K562 (cell line): ENCODE data around the gene RASGRP4. TPM values are rescaled to one million over a fixed set of nuclear protein-coding genes. Genes with fewer than 3 reads are reported as not detected.

Experiments
- ARID2 ChIP-seq: fragments of 450-650 bp; IDR thresholded peaks from 2 replicates; pipeline ENCODE4 v1.6.1; 2017; ENCODE audit warnings: antibody characterized with exemption, mild to moderate bottlenecking
- BCL6 ChIP-seq: fragments of 250-450 bp; sonication (Bioruptor Pico); IDR thresholded peaks from 2 replicates; pipeline ENCODE4 v1.4.0; 2020
- BDP1 ChIP-seq: IDR thresholded peaks from 3 replicates; pipeline ENCODE4 v1.6.1; 2011; ENCODE audit not compliant: insufficient read length, insufficient read depth
- CREM ChIP-seq: IDR thresholded peaks from 2 replicates; pipeline ENCODE4 v1.6.1; 2014; ENCODE audit warnings: antibody characterized with exemption, low read depth
- HDAC1 ChIP-seq, 2 experiments: fragments of 450-650 bp; IDR thresholded peaks; 2 replicates each; pipeline ENCODE4 v1.6.1; 2016 to 2017; ENCODE audit warnings: inconsistent platforms in 1 of 2, mild to moderate bottlenecking in 1 of 2, moderate library complexity in 1 of 2
- KHSRP ChIP-seq: fragments of 450-650 bp; IDR thresholded peaks from 2 replicates; pipeline ENCODE4 v1.6.1; 2017
- MAFF ChIP-seq: IDR thresholded peaks from 2 replicates; pipeline ENCODE4 v1.6.1; 2012; ENCODE audit warnings: low read length, improper control_type of control experiment
- NELFE ChIP-seq: IDR thresholded peaks from 2 replicates; pipeline ENCODE4 v1.6.1; 2011; ENCODE audit warnings: mild to moderate bottlenecking; ENCODE audit not compliant: insufficient read depth, insufficient read length
- NFIC ChIP-seq: fragments of 450-650 bp; IDR thresholded peaks from 2 replicates; pipeline ENCODE4 v1.6.1; 2017; ENCODE audit warnings: mild to moderate bottlenecking, inconsistent platforms
- NR2C2 ChIP-seq, 2 experiments: fragments of 200-800 bp in 1 of 2; sonication (Bioruptor generic) in 1 of 2; sonication (generic) in 1 of 2; formaldehyde crosslinking in 1 of 2; IDR thresholded peaks; 2 replicates each; pipeline versions ENCODE4 v1.6.1 to v1.8.0; 2016 to 2022; ENCODE audit warnings: mild to moderate bottlenecking in 1 of 2, missing compliant biosample characterization in 1 of 2, missing genetic modification characterization in 1 of 2, missing genetic modification reagents in 1 of 2
- PML ChIP-seq: IDR thresholded peaks from 2 replicates; pipeline ENCODE4 v1.6.1; 2012; ENCODE audit warnings: low read length, inconsistent platforms
- POLR2G ChIP-seq: fragments of 200-400 bp; formaldehyde crosslinking; IDR thresholded peaks from 2 replicates; pipeline ENCODE4 v1.6.1; 2017; ENCODE audit warnings: low read depth, mild to moderate bottlenecking, antibody characterized with exemption, low read length, moderate library complexity
- RBM34 ChIP-seq: fragments of 200-400 bp; formaldehyde crosslinking; IDR thresholded peaks from 2 replicates; pipeline ENCODE4 v1.6.1; 2018; ENCODE audit warnings: low read length, borderline replicate concordance; ENCODE audit not compliant: insufficient read depth
- SIN3B ChIP-seq: fragments of 450-650 bp; IDR thresholded peaks from 2 replicates; pipeline ENCODE4 v1.6.1; 2017; ENCODE audit warnings: low read depth, mild to moderate bottlenecking, moderate library complexity
- SMARCB1 ChIP-seq: IDR thresholded peaks from 2 replicates; pipeline ENCODE4 v1.6.1; 2011; ENCODE audit warnings: improper control_type of control experiment, low read depth; ENCODE audit not compliant: insufficient read length
- STAT5B ChIP-seq: fragments of 250-450 bp; sonication (Bioruptor Pico); IDR thresholded peaks from 2 replicates; pipeline ENCODE4 v1.8.0; 2021; ENCODE audit warnings: mild to moderate bottlenecking, inconsistent platforms
- ZNF184 ChIP-seq: sonication (generic); formaldehyde crosslinking; IDR thresholded peaks from 2 replicates; pipeline ENCODE4 v1.5.0; 2020; ENCODE audit warnings: missing genetic modification reagents
- ZNF224 ChIP-seq: sonication (generic); formaldehyde crosslinking; IDR thresholded peaks from 2 replicates; pipeline ENCODE4 v1.8.0; 2022; ENCODE audit warnings: mild to moderate bottlenecking, missing genetic modification reagents
- polyA plus RNA-seq, 8 experiments: library from polyadenylated mRNA; depleted of rRNA in 4 of 8; stranded (reverse) in 5 of 8; unstranded in 3 of 8; fragments of >200 nt; fragmentation: Nextera tagmentation in 2 of 8; fragmentation: Illumina TruSeq in 1 of 8; extraction: Ambion mirVana in 2 of 8; extraction: Trizol in 1 of 8; gene quantifications; 2 replicates each; pipeline versions ENCODE4 v1.2.1 to v1.2.3, GENCODE V29; 2011 to 2014; ENCODE audit warnings: inconsistent platforms in 1 of 8, missing spikeins in 1 of 8
- total RNA-seq, 7 experiments: library from RNA; depleted of rRNA in 6 of 7; stranded (reverse); fragments of >200 nt in 6 of 7; fragmentation: Illumina TruSeq in 2 of 7; extraction: Trizol in 2 of 7; gene quantifications; 2 replicates each; pipeline versions ENCODE4 v1.2.1 to v1.2.3, GENCODE V29; 2011 to 2021; ENCODE audit warnings: low replicate concordance in 1 of 7
- TF ChIP-seq, protein P1 (sequence below): fragments of 250-450 bp; sonication (Bioruptor Pico); IDR thresholded peaks from 2 replicates; pipeline ENCODE4 v1.5.0; 2021; ENCODE audit warnings: mild to moderate bottlenecking, borderline replicate concordance
- TF ChIP-seq, protein P2 (sequence below): conservative IDR thresholded peaks from 2 replicates; pipeline ENCODE4 v1.6.1; 2011; ENCODE audit warnings: low read depth, mild to moderate bottlenecking, low read length; ENCODE audit not compliant: control insufficient read depth
- TF ChIP-seq, protein P3 (sequence below), 3 experiments: IDR thresholded peaks in 2 of 3; conservative IDR thresholded peaks in 1 of 3; 2 replicates each; pipeline ENCODE4 v1.5.1; 2011 to 2012; ENCODE audit warnings: low read length in 3 of 3, mild to moderate bottlenecking in 3 of 3, control low read depth in 2 of 3, improper control_type of control experiment in 1 of 3, inconsistent platforms in 1 of 3, low read depth in 1 of 3, mixed read lengths in 1 of 3, moderate library complexity in 1 of 3; ENCODE audit not compliant: insufficient read depth in 2 of 3
- TF ChIP-seq, protein P4 (sequence below): sonication (generic); formaldehyde crosslinking; IDR thresholded peaks from 2 replicates; pipeline ENCODE4 v1.8.1; 2022; ENCODE audit warnings: missing genetic modification reagents

The RASGRP4 gene
- total and polyA plus RNA-seq, 9 of the 15 experiments (the other 6 are each of a cell fraction or from before 2014, with no cell fraction given), result 0.39 to 4.6 (median 3.8) TPM

DNA sequence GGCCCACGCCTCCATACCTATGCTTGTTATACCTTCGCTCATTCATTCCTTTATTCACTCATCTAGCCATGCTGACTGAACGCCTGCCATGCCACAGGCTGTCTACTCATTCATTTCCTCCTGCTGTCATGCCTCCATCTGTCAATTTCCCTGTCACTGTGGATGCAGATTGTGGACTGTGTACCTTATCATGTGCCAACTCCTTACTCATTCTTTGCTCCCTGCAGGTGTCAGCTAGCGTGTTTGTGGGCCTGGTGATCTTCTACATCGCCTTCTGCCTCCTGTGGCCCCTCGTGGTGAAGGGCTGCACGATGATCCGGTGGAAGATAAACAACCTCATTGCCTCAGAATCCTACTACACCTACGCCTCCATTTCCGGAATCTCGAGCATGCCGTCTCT is 55.7 kb downstream of the RASGRP4 start (continued):
- TF ChIP-seq, protein P1, sequence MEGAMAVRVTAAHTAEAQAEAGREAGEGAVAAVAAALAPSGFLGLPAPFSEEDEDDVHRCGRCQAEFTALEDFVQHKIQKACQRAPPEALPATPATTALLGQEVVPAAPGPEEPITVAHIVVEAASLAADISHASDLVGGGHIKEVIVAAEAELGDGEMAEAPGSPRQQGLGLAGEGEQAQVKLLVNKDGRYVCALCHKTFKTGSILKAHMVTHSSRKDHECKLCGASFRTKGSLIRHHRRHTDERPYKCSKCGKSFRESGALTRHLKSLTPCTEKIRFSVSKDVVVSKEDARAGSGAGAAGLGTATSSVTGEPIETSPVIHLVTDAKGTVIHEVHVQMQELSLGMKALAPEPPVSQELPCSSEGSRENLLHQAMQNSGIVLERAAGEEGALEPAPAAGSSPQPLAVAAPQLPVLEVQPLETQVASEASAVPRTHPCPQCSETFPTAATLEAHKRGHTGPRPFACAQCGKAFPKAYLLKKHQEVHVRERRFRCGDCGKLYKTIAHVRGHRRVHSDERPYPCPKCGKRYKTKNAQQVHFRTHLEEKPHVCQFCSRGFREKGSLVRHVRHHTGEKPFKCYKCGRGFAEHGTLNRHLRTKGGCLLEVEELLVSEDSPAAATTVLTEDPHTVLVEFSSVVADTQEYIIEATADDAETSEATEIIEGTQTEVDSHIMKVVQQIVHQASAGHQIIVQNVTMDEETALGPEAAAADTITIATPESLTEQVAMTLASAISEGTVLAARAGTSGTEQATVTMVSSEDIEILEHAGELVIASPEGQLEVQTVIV, result no peak
- TF ChIP-seq, protein P2, sequence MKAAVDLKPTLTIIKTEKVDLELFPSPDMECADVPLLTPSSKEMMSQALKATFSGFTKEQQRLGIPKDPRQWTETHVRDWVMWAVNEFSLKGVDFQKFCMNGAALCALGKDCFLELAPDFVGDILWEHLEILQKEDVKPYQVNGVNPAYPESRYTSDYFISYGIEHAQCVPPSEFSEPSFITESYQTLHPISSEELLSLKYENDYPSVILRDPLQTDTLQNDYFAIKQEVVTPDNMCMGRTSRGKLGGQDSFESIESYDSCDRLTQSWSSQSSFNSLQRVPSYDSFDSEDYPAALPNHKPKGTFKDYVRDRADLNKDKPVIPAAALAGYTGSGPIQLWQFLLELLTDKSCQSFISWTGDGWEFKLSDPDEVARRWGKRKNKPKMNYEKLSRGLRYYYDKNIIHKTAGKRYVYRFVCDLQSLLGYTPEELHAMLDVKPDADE, result no peak; the same call in 1 of the 2 replicates
- TF ChIP-seq KHSRP (no peak), PML (peak; percentile 31; the same call in 1 of the 2 replicates), BCL6 (CRISPR knock-in tag) (no peak), ARID2 (no peak), RBM34 (no peak), NFIC (peak; percentile 73), ZNF184 (CRISPR knock-in tag) (no peak), BDP1 (no peak), HDAC1 (IDR thresholded peaks at IDR 0.05) (peak in 1 of 2 experiments; percentile 77; a peak in 2 of 4 replicates), ZNF224 (CRISPR knock-in tag) (no peak), POLR2G (no peak), SMARCB1 (no peak), NELFE (no peak), MAFF (no peak), CREM (no peak), SIN3B (no peak), STAT5B (CRISPR knock-in tag) (no peak), NR2C2 (CRISPR knock-in tag; IDR thresholded peaks at IDR 0.05) (no peak), NR2C2 (tag; IDR thresholded peaks at IDR 0.05) (no peak)
- TF ChIP-seq, protein P3, sequence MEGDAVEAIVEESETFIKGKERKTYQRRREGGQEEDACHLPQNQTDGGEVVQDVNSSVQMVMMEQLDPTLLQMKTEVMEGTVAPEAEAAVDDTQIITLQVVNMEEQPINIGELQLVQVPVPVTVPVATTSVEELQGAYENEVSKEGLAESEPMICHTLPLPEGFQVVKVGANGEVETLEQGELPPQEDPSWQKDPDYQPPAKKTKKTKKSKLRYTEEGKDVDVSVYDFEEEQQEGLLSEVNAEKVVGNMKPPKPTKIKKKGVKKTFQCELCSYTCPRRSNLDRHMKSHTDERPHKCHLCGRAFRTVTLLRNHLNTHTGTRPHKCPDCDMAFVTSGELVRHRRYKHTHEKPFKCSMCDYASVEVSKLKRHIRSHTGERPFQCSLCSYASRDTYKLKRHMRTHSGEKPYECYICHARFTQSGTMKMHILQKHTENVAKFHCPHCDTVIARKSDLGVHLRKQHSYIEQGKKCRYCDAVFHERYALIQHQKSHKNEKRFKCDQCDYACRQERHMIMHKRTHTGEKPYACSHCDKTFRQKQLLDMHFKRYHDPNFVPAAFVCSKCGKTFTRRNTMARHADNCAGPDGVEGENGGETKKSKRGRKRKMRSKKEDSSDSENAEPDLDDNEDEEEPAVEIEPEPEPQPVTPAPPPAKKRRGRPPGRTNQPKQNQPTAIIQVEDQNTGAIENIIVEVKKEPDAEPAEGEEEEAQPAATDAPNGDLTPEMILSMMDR (IDR thresholded peaks at IDR 0.05 in 2 of 3, conservative IDR thresholded peaks at IDR 0.05 in 1 of 3; ENCODE audit: insufficient read depth in 2 of 3, low read depth in 1 of 3, low read length in 3 of 3), result no peak
- TF ChIP-seq, protein P4, sequence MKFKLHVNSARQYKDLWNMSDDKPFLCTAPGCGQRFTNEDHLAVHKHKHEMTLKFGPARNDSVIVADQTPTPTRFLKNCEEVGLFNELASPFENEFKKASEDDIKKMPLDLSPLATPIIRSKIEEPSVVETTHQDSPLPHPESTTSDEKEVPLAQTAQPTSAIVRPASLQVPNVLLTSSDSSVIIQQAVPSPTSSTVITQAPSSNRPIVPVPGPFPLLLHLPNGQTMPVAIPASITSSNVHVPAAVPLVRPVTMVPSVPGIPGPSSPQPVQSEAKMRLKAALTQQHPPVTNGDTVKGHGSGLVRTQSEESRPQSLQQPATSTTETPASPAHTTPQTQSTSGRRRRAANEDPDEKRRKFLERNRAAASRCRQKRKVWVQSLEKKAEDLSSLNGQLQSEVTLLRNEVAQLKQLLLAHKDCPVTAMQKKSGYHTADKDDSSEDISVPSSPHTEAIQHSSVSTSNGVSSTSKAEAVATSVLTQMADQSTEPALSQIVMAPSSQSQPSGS (CRISPR knock-in tag), result no peak
